OCI-LY3 (cell line): ENCODE measurements around the gene MTHFSD.

Experiments used
- H2AFZ ChIP-seq: fragments of 200-600, 300-600 bp; shearing (Covaris generic); 2 replicates; pipeline ENCODE4 v1.6.0; 2014; ENCODE audit warnings: antibody characterized with exemption, low read depth, low read length
- H3K27ac ChIP-seq: fragments of 200-600, 300-600 bp; sonication (generic); 2 replicates; pipeline ENCODE4 v1.5.1; 2014; ENCODE audit warnings: mild to moderate bottlenecking, low read length, moderate library complexity, mixed read lengths
- H3K27me3 ChIP-seq: fragments of 200-600, 300-600 bp; sonication (generic); 2 replicates; pipeline ENCODE4 v1.6.1; 2014; ENCODE audit warnings: low read depth, low read length, mixed read lengths
- H3K36me3 ChIP-seq: fragments of 200-600, 300-600 bp; sonication (generic); replicated peaks from 2 replicates; pipeline ENCODE3; 2014; ENCODE audit warnings: low read depth, low read length, mixed read lengths
- H3K4me1 ChIP-seq: fragments of 300-600, 200-600 bp; sonication (generic); 2 replicates; pipeline ENCODE4 v1.6.1; 2014; ENCODE audit warnings: low read length, mixed read lengths
- H3K4me2 ChIP-seq: fragments of 200-600, 300-600 bp; sonication (generic); 2 replicates; pipeline ENCODE4 v1.6.1; 2014; ENCODE audit warnings: low read length, mixed read lengths
- H3K4me3 ChIP-seq: fragments of 300-600, 200-600 bp; sonication (generic); 2 replicates; pipeline ENCODE4 v1.5.1; 2014; ENCODE audit warnings: antibody characterized with exemption, mild to moderate bottlenecking, low read length, moderate library complexity
- H3K79me2 ChIP-seq: fragments of 300-600, 200-600 bp; shearing (Covaris generic); 2 replicates; pipeline ENCODE4 v1.6.1; 2014; ENCODE audit warnings: mild to moderate bottlenecking, low read length, mixed read lengths
- H3K9ac ChIP-seq: fragments of 300-600, 200-600 bp; shearing (Covaris generic); 2 replicates; pipeline ENCODE4 v1.6.0; 2014; ENCODE audit warnings: mild to moderate bottlenecking, low read length, moderate library complexity
- H3K9me3 ChIP-seq: fragments of 200-600, 300-600 bp; shearing (Covaris generic); 2 replicates; pipeline ENCODE4 v1.6.1; 2014; ENCODE audit warnings: low read length, mixed read lengths; ENCODE audit not compliant: insufficient read depth
- H4K20me1 ChIP-seq: fragments of 200-600, 300-600 bp; sonication (generic); 2 replicates; pipeline ENCODE4 v1.6.1; 2016; ENCODE audit warnings: low read length, mixed read lengths; ENCODE audit not compliant: insufficient read depth
- EZH2phosphoT487 ChIP-seq: fragments of 200-600 bp; shearing (Covaris generic); IDR thresholded peaks from 2 replicates; pipeline ENCODE4 v1.6.1; 2018; ENCODE audit warnings: antibody characterized with exemption, mixed run types, low read depth
- TF ChIP-seq, protein P1 (sequence below): fragments of 200-600, 300-600 bp; sonication (generic); IDR thresholded peaks from 2 replicates; pipeline ENCODE4 v1.5.1; 2014; ENCODE audit warnings: antibody characterized with exemption, low read length, low read depth

MTHFSD gene

DNA sequence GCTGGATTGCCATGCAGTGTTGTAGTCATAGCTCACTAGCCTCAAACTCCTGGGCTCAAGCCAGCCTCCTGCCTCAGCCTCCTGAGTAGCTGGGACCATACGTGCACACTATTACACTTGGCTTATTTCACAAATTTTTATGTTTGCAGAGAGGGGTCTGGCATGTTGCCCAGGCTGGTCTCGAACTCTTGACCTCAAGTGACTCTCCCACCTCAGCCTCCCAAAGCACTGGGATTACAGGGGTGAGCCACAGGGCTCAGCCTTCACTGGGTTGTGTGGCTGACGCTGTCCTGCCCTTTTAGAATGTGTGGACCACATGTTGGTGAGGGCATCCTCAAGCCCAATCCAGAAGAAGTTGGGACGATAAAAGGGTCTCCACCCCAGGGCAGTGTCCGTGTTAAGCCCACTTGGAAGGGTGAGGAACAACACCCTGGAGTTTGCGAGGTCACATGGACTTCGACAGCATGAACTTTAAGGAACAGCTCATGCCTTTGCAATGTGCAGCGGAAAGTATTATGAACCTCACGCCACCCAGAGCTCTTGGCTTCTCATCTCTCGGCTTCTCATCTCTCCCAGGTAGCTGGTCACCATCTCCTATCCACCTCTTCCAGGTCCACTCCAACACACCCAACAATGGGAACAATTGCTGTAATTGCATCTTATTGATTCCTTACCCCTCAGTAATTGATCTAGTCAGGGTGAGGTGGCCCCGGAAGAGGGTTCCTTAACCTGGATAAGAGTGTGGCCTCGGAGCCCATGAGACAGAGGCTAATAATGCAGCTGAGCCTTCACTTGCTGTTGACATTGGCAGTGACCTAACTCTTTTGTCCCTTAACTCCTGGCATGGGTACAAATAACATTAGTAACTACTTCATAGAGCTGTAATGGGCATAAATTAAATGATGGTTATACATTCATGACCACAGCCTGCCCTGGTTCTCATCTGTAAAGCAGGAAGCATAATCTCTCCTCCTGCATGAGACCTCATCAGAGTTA lies 30.0 kb upstream of the MTHFSD start:
- Histone ChIP-seq H3K4me3 (no peak overlapping the region), H3K9ac (no peak overlapping the region), H3K9me3 (no peaks in the 10 kb centered on the region), H2AFZ (no peak overlapping the region), H3K27me3 (peaks cover 9% of the 10 kb centered on the region; the same call in 1 of the 2 replicates), H3K27ac (no peak overlapping the region), H3K4me2 (no peak overlapping the region), H3K36me3 (no peaks in the 10 kb centered on the region), H3K4me1 (no peaks in the 10 kb centered on the region), H4K20me1 (no peaks in the 10 kb centered on the region), H3K79me2 (no peaks in the 10 kb centered on the region)
- TF ChIP-seq, protein P1, sequence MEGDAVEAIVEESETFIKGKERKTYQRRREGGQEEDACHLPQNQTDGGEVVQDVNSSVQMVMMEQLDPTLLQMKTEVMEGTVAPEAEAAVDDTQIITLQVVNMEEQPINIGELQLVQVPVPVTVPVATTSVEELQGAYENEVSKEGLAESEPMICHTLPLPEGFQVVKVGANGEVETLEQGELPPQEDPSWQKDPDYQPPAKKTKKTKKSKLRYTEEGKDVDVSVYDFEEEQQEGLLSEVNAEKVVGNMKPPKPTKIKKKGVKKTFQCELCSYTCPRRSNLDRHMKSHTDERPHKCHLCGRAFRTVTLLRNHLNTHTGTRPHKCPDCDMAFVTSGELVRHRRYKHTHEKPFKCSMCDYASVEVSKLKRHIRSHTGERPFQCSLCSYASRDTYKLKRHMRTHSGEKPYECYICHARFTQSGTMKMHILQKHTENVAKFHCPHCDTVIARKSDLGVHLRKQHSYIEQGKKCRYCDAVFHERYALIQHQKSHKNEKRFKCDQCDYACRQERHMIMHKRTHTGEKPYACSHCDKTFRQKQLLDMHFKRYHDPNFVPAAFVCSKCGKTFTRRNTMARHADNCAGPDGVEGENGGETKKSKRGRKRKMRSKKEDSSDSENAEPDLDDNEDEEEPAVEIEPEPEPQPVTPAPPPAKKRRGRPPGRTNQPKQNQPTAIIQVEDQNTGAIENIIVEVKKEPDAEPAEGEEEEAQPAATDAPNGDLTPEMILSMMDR: no peak
- TF ChIP-seq EZH2phosphoT487: no peak

GRCh38 chr16:86584071-86584685 lies 29.1 kb upstream of the MTHFSD start:
- Histone ChIP-seq H3K4me1 (no peaks in the 10 kb centered on the region), H3K79me2 (no peaks in the 10 kb centered on the region), H3K27me3 (peaks cover 5% of the 10 kb centered on the region; the same call in 1 of the 2 replicates), H4K20me1 (no peaks in the 10 kb centered on the region), H3K9ac (no peak overlapping the region), H3K27ac (no peak overlapping the region), H3K9me3 (no peaks in the 10 kb centered on the region), H2AFZ (no peak overlapping the region), H3K4me3 (no peak overlapping the region), H3K4me2 (no peak overlapping the region), H3K36me3 (no peaks in the 10 kb centered on the region)
- TF ChIP-seq, protein P1: no peak
- TF ChIP-seq EZH2phosphoT487: no peak

- H3K27me3 ChIP-seq: peaks cover 5% of the 10 kb centered on the region; the same call in 1 of the 2 replicates
- no peaks in the 10 kb centered on the region for H4K20me1 ChIP-seq
- H3K4me2 ChIP-seq: no peak overlapping the region
- no peak overlapping the region for H3K9ac ChIP-seq
- no peaks in the 10 kb centered on the region for H3K4me1 ChIP-seq
- no peak overlapping the region for H3K27ac ChIP-seq
- TF ChIP-seq, protein P1: no peak
- no peak for TF ChIP-seq EZH2phosphoT487
- no peaks in the 10 kb centered on the region for H3K79me2 ChIP-seq
- H3K4me3 ChIP-seq: no peak overlapping the region
- H3K9me3 ChIP-seq: no peaks in the 10 kb centered on the region
- no peak overlapping the region for H2AFZ ChIP-seq
- no peaks in the 10 kb centered on the region for H3K36me3 ChIP-seq
These were observed 26.4 kb upstream of the MTHFSD start for GRCh38 chr16:86581458-86581857.

DNA sequence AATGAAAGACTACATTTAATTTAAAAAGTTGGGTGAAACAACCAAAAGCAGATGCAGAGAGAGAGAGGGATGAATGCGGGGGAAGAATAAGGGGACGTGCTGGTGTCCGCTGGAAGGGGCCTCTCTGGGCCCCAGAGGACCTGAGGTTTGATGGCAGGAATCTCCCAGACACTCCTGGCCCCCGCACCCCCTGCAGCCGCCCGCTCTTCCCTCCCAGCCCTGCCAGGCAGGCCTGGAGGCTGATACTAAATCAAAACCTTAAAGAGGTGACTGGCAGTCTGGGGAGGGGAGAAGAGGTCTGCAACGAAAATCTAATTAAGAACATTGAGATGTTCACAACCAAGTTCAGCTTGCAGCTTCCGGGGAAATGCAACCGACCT lies 25.7 kb upstream of the MTHFSD start:
- Histone ChIP-seq H3K4me3 (no peak overlapping the region), H3K9ac (no peak overlapping the region), H3K27me3 (peaks cover 5% of the 10 kb centered on the region; the same call in 1 of the 2 replicates), H3K79me2 (no peaks in the 10 kb centered on the region), H3K27ac (no peak overlapping the region), H3K4me2 (no peak overlapping the region), H3K9me3 (no peaks in the 10 kb centered on the region), H3K36me3 (no peaks in the 10 kb centered on the region), H4K20me1 (no peaks in the 10 kb centered on the region), H2AFZ (no peak overlapping the region), H3K4me1 (no peaks in the 10 kb centered on the region)
- no peak for TF ChIP-seq EZH2phosphoT487
- TF ChIP-seq, protein P1: no peak
